HEK293 (cell line): ENCODE measurements around the gene MISP3.

Experiments
- CTCF ChIA-PET: fragments of 350-600 bp; formaldehyde crosslinking; extraction: SDS; loops from one replicate; lab custom pipeline; 2021; ENCODE audit warnings: antibody characterized with exemption; lab: Yijun Ruan, JAX
- POLR2A ChIA-PET: fragments of 300-600 bp; formaldehyde crosslinking; extraction: SDS; loops from one replicate; lab custom pipeline; 2020; ENCODE audit warnings: antibody characterized with exemption, inconsistent platforms; lab: Yijun Ruan, JAX
- H3K27ac ChIP-seq: fragments of 200-500 bp; sonication (Bioruptor generic); 2 replicates; pipeline ENCODE4 v1.5.1; 2014; ENCODE audit warnings: low read depth, low read length, control low read depth, inconsistent platforms; ENCODE audit errors: extremely low read depth
- H3K36me3 ChIP-seq, 2 experiments: fragments of 200-500 bp in 1 of 2; sonication (Bioruptor generic) in 1 of 2; 1 replicate in 1 of 2; 2 replicates in 1 of 2; pipeline ENCODE4 v1.5.1; 2014 to 2017; ENCODE audit warnings: inconsistent platforms in 2 of 2, low read length in 2 of 2; ENCODE audit not compliant: control insufficient read depth in 2 of 2, insufficient read depth in 1 of 2
- H3K4me1 ChIP-seq: fragments of 200-500 bp; sonication (Bioruptor generic); 2 replicates; pipeline ENCODE4 v1.5.1; 2014; ENCODE audit warnings: mild to moderate bottlenecking, low read length, inconsistent platforms; ENCODE audit not compliant: control insufficient read depth, insufficient read depth
- H3K4me3 ChIP-seq: 2 replicates; pipeline ENCODE4 v1.5.1; 2011; ENCODE audit warnings: low read depth, mild to moderate bottlenecking, control low read depth, low read length, moderate library complexity
- H3K9me3 ChIP-seq: fragments of 200-500 bp; sonication (Bioruptor generic); 2 replicates; pipeline ENCODE4 v1.5.1; 2014; ENCODE audit warnings: low read depth, low read length, inconsistent platforms; ENCODE audit not compliant: control insufficient read depth, insufficient read depth
- EGR2 ChIP-seq: fragments of 450-650 bp; formaldehyde crosslinking; IDR thresholded peaks from 2 replicates; pipeline ENCODE4 v1.5.1; 2016; ENCODE audit warnings: low read depth, missing biosample characterization, missing genetic modification characterization
- GLI4 ChIP-seq: fragments of 450-650 bp; formaldehyde crosslinking; IDR thresholded peaks from 2 replicates; pipeline ENCODE4 v1.5.1; 2016; ENCODE audit warnings: missing biosample characterization, missing genetic modification characterization
- KLF7 ChIP-seq: fragments of 450-650 bp; formaldehyde crosslinking; IDR thresholded peaks from 2 replicates; pipeline ENCODE4 v1.5.1; 2016; ENCODE audit warnings: missing biosample characterization, missing genetic modification characterization, borderline replicate concordance
- SP3 ChIP-seq: fragments of 450-650 bp; formaldehyde crosslinking; IDR thresholded peaks from 2 replicates; pipeline ENCODE4 v1.5.1; 2016; ENCODE audit warnings: missing biosample characterization, missing genetic modification characterization
- TRIM28 ChIP-seq: IDR thresholded peaks from 2 replicates; pipeline ENCODE4 v1.6.1; 2011; ENCODE audit warnings: low read length, control low read depth, borderline replicate concordance
- ZBTB17 ChIP-seq: fragments of 450-650 bp; formaldehyde crosslinking; IDR thresholded peaks from 2 replicates; pipeline ENCODE4 v1.5.1; 2016; ENCODE audit warnings: missing biosample characterization, missing genetic modification characterization
- ZBTB20 ChIP-seq: fragments of 450-650 bp; formaldehyde crosslinking; IDR thresholded peaks from 2 replicates; pipeline ENCODE4 v1.5.1; 2016; ENCODE audit warnings: missing biosample characterization, missing genetic modification characterization
- ZBTB7A ChIP-seq: fragments of 450-650 bp; formaldehyde crosslinking; IDR thresholded peaks from 2 replicates; pipeline ENCODE4 v1.5.1; 2016; ENCODE audit warnings: low read depth, missing biosample characterization, missing genetic modification characterization
- ZFHX2 ChIP-seq: fragments of 450-650 bp; formaldehyde crosslinking; conservative IDR thresholded peaks from 2 replicates; pipeline ENCODE4 v1.5.1; 2016; ENCODE audit warnings: missing biosample characterization, missing genetic modification characterization
- ZNF248 ChIP-seq: fragments of 450-650 bp; formaldehyde crosslinking; IDR thresholded peaks from 2 replicates; pipeline ENCODE4 v1.5.1; 2017; ENCODE audit warnings: missing biosample characterization, missing genetic modification characterization
- ZNF416 ChIP-seq: fragments of 450-650 bp; formaldehyde crosslinking; IDR thresholded peaks from 2 replicates; pipeline ENCODE4 v1.5.1; 2016; ENCODE audit warnings: missing biosample characterization, missing genetic modification characterization
- ZNF423 ChIP-seq: fragments of 450-650 bp; formaldehyde crosslinking; IDR thresholded peaks from 2 replicates; pipeline ENCODE4 v1.5.1; 2016; ENCODE audit warnings: missing biosample characterization, missing genetic modification characterization
- ZNF530 ChIP-seq: fragments of 450-650 bp; formaldehyde crosslinking; IDR thresholded peaks from 2 replicates; pipeline ENCODE4 v1.5.1; 2016; ENCODE audit warnings: low read depth, missing biosample characterization, missing genetic modification characterization
- ZNF544 ChIP-seq: fragments of 450-650 bp; formaldehyde crosslinking; IDR thresholded peaks from 2 replicates; pipeline ENCODE4 v1.5.0; 2017; ENCODE audit warnings: missing biosample characterization, missing genetic modification characterization
- ZNF621 ChIP-seq: fragments of 450-650 bp; formaldehyde crosslinking; IDR thresholded peaks from 2 replicates; pipeline ENCODE4 v1.5.1; 2017; ENCODE audit warnings: missing biosample characterization, missing genetic modification characterization
- ZNF654 ChIP-seq: fragments of 450-650 bp; formaldehyde crosslinking; IDR thresholded peaks from 2 replicates; pipeline ENCODE4 v1.5.1; 2016; ENCODE audit warnings: low read depth, missing biosample characterization, missing genetic modification characterization
- TF ChIP-seq, protein P1 (sequence below): fragments of 450-650 bp; formaldehyde crosslinking; IDR thresholded peaks from 2 replicates; pipeline ENCODE4 v1.5.1; 2016; ENCODE audit warnings: missing biosample characterization, missing genetic modification characterization
- TF ChIP-seq, protein P2 (sequence below): fragments of 450-650 bp; formaldehyde crosslinking; IDR thresholded peaks from 2 replicates; pipeline ENCODE4 v1.5.1; 2016; ENCODE audit warnings: missing biosample characterization, missing genetic modification characterization
- TF ChIP-seq, protein P3 (sequence below): fragments of 450-650 bp; IDR thresholded peaks from 2 replicates; pipeline ENCODE4 v1.5.1; 2018; ENCODE audit warnings: missing biosample characterization, missing genetic modification characterization
- TF ChIP-seq, protein P4 (sequence below): fragments of 450-650 bp; formaldehyde crosslinking; IDR thresholded peaks from 2 replicates; pipeline ENCODE4 v1.5.1; 2016; ENCODE audit warnings: missing biosample characterization, missing genetic modification characterization

The MISP3 gene

DNA sequence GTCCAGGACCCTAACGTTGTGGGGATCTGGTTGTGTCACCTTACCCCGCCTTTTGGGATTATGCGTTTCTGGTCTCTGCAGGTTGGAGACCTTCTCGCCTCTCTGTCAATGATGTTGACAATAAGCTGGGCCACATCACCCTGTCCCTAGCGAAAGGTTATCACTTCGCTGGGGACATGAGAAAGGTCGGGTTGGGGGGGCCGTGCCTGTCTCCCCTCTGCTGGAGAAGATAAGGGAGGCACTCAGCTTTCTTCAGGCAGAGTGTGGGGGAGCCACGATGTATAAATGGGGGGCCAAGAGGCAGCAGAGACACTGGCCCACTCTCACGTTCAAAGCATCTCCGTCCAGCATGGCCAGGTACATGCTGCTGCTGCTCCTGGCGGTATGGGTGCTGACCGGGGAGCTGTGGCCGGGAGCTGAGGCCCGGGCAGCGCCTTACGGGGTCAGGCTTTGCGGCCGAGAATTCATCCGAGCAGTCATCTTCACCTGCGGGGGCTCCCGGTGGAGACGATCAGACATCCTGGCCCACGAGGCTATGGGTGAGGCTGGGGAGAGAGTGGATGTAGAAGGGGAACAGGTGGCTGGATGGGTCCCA lies 44.6 kb upstream of the MISP3 start, which contains the start of gene RLN3 (continued):
- TF ChIP-seq, protein P1, sequence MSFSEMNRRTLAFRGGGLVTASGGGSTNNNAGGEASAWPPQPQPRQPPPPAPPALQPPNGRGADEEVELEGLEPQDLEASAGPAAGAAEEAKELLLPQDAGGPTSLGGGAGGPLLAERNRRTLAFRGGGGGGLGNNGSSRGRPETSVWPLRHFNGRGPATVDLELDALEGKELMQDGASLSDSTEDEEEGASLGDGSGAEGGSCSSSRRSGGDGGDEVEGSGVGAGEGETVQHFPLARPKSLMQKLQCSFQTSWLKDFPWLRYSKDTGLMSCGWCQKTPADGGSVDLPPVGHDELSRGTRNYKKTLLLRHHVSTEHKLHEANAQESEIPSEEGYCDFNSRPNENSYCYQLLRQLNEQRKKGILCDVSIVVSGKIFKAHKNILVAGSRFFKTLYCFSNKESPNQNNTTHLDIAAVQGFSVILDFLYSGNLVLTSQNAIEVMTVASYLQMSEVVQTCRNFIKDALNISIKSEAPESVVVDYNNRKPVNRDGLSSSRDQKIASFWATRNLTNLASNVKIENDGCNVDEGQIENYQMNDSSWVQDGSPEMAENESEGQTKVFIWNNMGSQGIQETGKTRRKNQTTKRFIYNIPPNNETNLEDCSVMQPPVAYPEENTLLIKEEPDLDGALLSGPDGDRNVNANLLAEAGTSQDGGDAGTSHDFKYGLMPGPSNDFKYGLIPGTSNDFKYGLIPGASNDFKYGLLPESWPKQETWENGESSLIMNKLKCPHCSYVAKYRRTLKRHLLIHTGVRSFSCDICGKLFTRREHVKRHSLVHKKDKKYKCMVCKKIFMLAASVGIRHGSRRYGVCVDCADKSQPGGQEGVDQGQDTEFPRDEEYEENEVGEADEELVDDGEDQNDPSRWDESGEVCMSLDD (tag by site-specific recombination) = no peak
- TF ChIP-seq ZNF530 (tag by site-specific recombination) = no peak
- TF ChIP-seq, all 188 proteins: peak for 0

DNA sequence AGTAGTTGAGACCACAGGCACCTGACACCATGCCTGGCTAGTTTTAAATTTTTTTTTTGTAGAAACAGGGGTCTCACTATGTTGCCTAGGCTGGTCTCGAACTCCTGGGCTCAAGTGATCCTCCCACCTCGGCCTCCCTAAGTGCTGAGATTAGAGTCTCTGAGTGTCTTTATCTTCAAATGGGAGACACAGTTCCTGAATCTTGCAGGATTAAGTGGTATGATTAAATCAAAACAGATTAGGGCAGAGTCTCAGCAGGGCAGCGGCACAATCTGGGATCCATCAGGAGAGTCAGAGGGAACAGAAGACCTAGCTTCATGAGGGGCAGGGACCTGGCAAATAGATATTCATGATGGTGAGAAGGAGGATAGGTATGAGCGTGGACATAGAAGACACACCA lies 43.7 kb upstream of the MISP3 start:
- CTCF ChIA-PET = interaction anchor here (0.5 to 0.7 kb wide), 4 partner anchors 14 to 128 kb away, joined by 3 to 4 read pairs (median 3); no protein-coding TSS in a partner anchor
- H3K4me3 ChIP-seq = no peak overlapping the region
- no peaks in the 10 kb centered on the region for H3K36me3 ChIP-seq
- no peak overlapping the region for H3K27ac ChIP-seq
- POLR2A ChIA-PET = no interaction called here
- TF ChIP-seq ZBTB17 (tag by site-specific recombination) = peak; percentile 70
- TF ChIP-seq KLF7 (tag by site-specific recombination) = no peak
- no peaks in the 10 kb centered on the region for H3K4me1 ChIP-seq
- H3K9me3 ChIP-seq = no peaks in the 10 kb centered on the region

DNA sequence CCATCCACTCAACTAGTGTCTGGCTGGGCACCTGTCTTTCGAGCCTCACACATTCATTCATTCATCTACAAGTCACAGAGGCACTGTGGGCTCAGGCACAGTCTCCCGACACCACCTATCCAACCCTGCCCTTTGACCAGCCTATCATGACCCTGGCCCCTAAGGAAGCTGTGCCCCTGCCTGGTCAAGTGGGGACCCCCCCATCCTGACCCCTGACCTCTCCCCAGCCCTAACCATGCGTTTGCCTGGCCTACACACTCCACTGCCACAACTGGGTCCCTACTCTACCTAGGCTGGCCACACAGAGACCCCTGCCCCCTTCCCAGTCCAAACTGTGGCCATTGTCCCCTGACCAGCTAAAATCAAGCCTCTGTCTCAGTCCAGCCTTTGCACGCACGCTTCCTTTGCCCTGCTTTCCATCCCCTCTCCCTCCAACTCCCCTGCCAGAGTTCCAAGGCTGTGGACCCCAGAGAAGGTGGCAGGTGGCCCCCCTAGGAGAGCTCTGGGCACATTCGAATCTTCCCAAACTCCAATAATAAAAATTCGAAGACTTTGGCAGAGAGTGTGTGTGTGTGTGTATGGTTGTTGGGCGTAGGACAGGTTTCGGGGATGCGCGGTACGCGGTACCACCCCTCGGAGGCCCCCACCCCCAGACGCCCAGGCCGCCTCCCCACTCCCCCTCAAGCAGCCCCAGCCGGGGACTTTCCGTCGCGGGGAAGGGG lies 41.4 kb upstream of the MISP3 start:
- Histone ChIP-seq H3K36me3 (no peaks in the 10 kb centered on the region), H3K4me1 (no peaks in the 10 kb centered on the region), H3K9me3 (no peaks in the 10 kb centered on the region), H3K4me3 (peak overlapping the region; percentile 64), H3K27ac (no peak overlapping the region)
- ChIA-PET CTCF (interaction anchor here (0.6 to 3.9 kb wide), 23 partner anchors 9 to 1063 kb away, joined by 3 to 29 read pairs (median 4); partner anchors contain the start of gene MISP3), POLR2A (interaction anchor here (0.5 to 2.7 kb wide), 10 partner anchors 8 to 71 kb away, joined by 3 to 11 read pairs (median 4); partner anchors contain the start of genes MISP3 and RFX1)
- TF ChIP-seq SP3 (0 out of 2 replicates have a peak, but pooled peaks have one; percentile 17), ZNF654 (tag by site-specific recombination) (no peak), GLI4 (tag by site-specific recombination) (no peak), EGR2 (tag by site-specific recombination) (peak; percentile 87), ZFHX2 (tag by site-specific recombination) (peak; percentile 92; the same call in 1 of the 2 replicates), ZNF423 (tag by site-specific recombination) (no peak), ZBTB7A (tag by site-specific recombination) (peak; percentile 76; the same call in 1 of the 2 replicates), ZNF248 (tag by site-specific recombination) (no peak), ZNF544 (tag by site-specific recombination) (no peak), ZNF621 (tag by site-specific recombination) (no peak), ZBTB20 (tag by site-specific recombination) (no peak), ZNF416 (no peak), TRIM28 (no peak)
- TF ChIP-seq, protein P2, sequence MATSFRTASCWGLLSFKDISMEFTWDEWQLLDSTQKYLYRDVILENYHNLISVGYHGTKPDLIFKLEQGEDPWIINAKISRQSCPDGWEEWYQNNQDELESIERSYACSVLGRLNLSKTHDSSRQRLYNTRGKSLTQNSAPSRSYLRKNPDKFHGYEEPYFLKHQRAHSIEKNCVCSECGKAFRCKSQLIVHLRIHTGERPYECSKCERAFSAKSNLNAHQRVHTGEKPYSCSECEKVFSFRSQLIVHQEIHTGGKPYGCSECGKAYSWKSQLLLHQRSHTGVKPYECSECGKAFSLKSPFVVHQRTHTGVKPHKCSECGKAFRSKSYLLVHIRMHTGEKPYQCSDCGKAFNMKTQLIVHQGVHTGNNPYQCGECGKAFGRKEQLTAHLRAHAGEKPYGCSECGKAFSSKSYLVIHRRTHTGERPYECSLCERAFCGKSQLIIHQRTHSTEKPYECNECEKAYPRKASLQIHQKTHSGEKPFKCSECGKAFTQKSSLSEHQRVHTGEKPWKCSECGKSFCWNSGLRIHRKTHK = no peak
- TF ChIP-seq, protein P3, sequence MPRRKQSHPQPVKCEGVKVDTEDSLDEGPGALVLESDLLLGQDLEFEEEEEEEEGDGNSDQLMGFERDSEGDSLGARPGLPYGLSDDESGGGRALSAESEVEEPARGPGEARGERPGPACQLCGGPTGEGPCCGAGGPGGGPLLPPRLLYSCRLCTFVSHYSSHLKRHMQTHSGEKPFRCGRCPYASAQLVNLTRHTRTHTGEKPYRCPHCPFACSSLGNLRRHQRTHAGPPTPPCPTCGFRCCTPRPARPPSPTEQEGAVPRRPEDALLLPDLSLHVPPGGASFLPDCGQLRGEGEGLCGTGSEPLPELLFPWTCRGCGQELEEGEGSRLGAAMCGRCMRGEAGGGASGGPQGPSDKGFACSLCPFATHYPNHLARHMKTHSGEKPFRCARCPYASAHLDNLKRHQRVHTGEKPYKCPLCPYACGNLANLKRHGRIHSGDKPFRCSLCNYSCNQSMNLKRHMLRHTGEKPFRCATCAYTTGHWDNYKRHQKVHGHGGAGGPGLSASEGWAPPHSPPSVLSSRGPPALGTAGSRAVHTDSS = no peak
- TF ChIP-seq, protein P4, sequence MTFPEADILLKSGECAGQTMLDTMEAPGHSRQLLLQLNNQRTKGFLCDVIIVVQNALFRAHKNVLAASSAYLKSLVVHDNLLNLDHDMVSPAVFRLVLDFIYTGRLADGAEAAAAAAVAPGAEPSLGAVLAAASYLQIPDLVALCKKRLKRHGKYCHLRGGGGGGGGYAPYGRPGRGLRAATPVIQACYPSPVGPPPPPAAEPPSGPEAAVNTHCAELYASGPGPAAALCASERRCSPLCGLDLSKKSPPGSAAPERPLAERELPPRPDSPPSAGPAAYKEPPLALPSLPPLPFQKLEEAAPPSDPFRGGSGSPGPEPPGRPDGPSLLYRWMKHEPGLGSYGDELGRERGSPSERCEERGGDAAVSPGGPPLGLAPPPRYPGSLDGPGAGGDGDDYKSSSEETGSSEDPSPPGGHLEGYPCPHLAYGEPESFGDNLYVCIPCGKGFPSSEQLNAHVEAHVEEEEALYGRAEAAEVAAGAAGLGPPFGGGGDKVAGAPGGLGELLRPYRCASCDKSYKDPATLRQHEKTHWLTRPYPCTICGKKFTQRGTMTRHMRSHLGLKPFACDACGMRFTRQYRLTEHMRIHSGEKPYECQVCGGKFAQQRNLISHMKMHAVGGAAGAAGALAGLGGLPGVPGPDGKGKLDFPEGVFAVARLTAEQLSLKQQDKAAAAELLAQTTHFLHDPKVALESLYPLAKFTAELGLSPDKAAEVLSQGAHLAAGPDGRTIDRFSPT (tag by site-specific recombination) = peak; percentile 59
